ENCODE data around the gene NFYB. TPM values are rescaled to one million over a fixed set of nuclear protein-coding genes. Genes with fewer than 3 reads are reported as not detected.

NFYB gene
- polyA plus RNA-seq, 1 of the 3 experiments (the other 2 are of a cell fraction) = 11.0 TPM

GRCh38 chr12:104152685-104153241 is 14.8 kb upstream of the NFYB start:
- no peaks in the 10 kb centered on the region for H4K20me1 ChIP-seq (ENCODE audit: insufficient read depth)
- H3K27me3 ChIP-seq (ENCODE audit: insufficient read depth) = no peaks in the 10 kb centered on the region
- H3K4me1 ChIP-seq (ENCODE audit: control insufficient read depth in 1 of 2, insufficient read depth in 2 of 2, low read depth in 1 of 2, low read length in 1 of 2) = peaks cover 0 to 4% of the 10 kb centered on the region in 2 experiments; a peak in 1 of 4 replicates
- no peaks in the 10 kb centered on the region for H3K79me2 ChIP-seq (ENCODE audit: insufficient read depth)
- ChIA-PET POLR2A (no interaction called here), CTCF (no interaction called here)
- H3F3A ChIP-seq (replicated peaks; ENCODE audit: insufficient read depth) = peaks cover 4% of the 10 kb centered on the region
- DNase-seq = no peak
- H3K9ac ChIP-seq = no peak overlapping the region
- H2AFZ ChIP-seq (ENCODE audit: low read depth) = no peak overlapping the region
- no peak overlapping the region for H3K27ac ChIP-seq (ENCODE audit: low read depth in 2 of 2, low read length in 1 of 2)
- H3K4me3 ChIP-seq (ENCODE audit: low read depth in 2 of 2, low read length in 1 of 2) = no peak overlapping the region
- TF ChIP-seq POLR2AphosphoS5 (IDR thresholded peaks at IDR 0.05; ENCODE audit: low read depth, low read length) (no peak), TCF12 (IDR thresholded peaks at IDR 0.05) (no peak), CTCF (IDR thresholded peaks at IDR 0.05) (no peak), RXRA (IDR thresholded peaks at IDR 0.05; ENCODE audit: borderline replicate concordance, low read depth) (no peak), GABPA (IDR thresholded peaks at IDR 0.05; ENCODE audit: low read depth) (no peak), RAD21 (IDR thresholded peaks at IDR 0.05; ENCODE audit: low read length) (no peak), EP300 (IDR thresholded peaks at IDR 0.05; ENCODE audit: borderline replicate concordance in 1 of 2, low read depth in 1 of 2, low read length in 1 of 2) (no peak), MEF2A (IDR thresholded peaks at IDR 0.05; ENCODE audit: borderline replicate concordance, low read depth) (no peak), MAX (IDR thresholded peaks at IDR 0.05; ENCODE audit: low read depth) (no peak), NFIC (IDR thresholded peaks at IDR 0.05; ENCODE audit: borderline replicate concordance) (no peak), USF2 (IDR thresholded peaks at IDR 0.05; ENCODE audit: borderline replicate concordance, low read depth, low read length) (no peak), NRF1 (IDR thresholded peaks at IDR 0.05; ENCODE audit: low read depth, low read length) (no peak), MXI1 (IDR thresholded peaks at IDR 0.05; ENCODE audit: low read depth, low read length) (no peak), FOXJ3 (CRISPR knock-in tag; IDR thresholded peaks at IDR 0.05) (no peak), PBX3 (IDR thresholded peaks at IDR 0.05) (no peak)
- no peak overlapping the region for H3K4me2 ChIP-seq
- H3K9me2 ChIP-seq = no peaks in the 10 kb centered on the region
- H3K9me3 ChIP-seq = no peaks in the 10 kb centered on the region
- no peaks in the 10 kb centered on the region for H3K36me3 ChIP-seq (replicated peaks in 1 of 2; ENCODE audit: control insufficient read depth in 1 of 2, insufficient read depth in 2 of 2, low read length in 1 of 2)

GRCh38 chr12:104150416-104150815 is 12.4 kb upstream of the NFYB start:
- ChIA-PET CTCF (no interaction called here), POLR2A (no interaction called here)
- H3K79me2 ChIP-seq (ENCODE audit: insufficient read depth) = no peaks in the 10 kb centered on the region
- H3K4me1 ChIP-seq (ENCODE audit: control insufficient read depth in 1 of 2, insufficient read depth in 2 of 2, low read depth in 1 of 2, low read length in 1 of 2) = peaks cover 0 to 4% of the 10 kb centered on the region in 2 experiments; a peak in 1 of 4 replicates
- H3F3A ChIP-seq (replicated peaks; ENCODE audit: insufficient read depth) = no peaks in the 10 kb centered on the region
- H3K36me3 ChIP-seq (replicated peaks in 1 of 2; ENCODE audit: control insufficient read depth in 1 of 2, insufficient read depth in 2 of 2, low read length in 1 of 2) = no peaks in the 10 kb centered on the region
- no peak overlapping the region for H3K4me3 ChIP-seq (ENCODE audit: low read depth in 2 of 2, low read length in 1 of 2)
- H3K9ac ChIP-seq = no peak overlapping the region
- H3K9me2 ChIP-seq = no peaks in the 10 kb centered on the region
- DNase-seq = no peak
- H2AFZ ChIP-seq (ENCODE audit: low read depth) = no peak overlapping the region
- TF ChIP-seq FOSL2 (IDR thresholded peaks at IDR 0.05; ENCODE audit: borderline replicate concordance, low read depth) (no peak), EP300 (IDR thresholded peaks at IDR 0.05; ENCODE audit: borderline replicate concordance in 1 of 2, low read depth in 1 of 2, low read length in 1 of 2) (no peak), GABPA (IDR thresholded peaks at IDR 0.05; ENCODE audit: low read depth) (no peak), ZBTB33 (IDR thresholded peaks at IDR 0.05; ENCODE audit: borderline replicate concordance, low read depth) (no peak), TAF1 (IDR thresholded peaks at IDR 0.05; ENCODE audit: borderline replicate concordance, low read depth, low read length) (no peak)
- no peaks in the 10 kb centered on the region for H3K9me3 ChIP-seq
- H3K27me3 ChIP-seq (ENCODE audit: insufficient read depth) = no peaks in the 10 kb centered on the region
- no peak overlapping the region for H3K27ac ChIP-seq (ENCODE audit: low read depth in 2 of 2, low read length in 1 of 2)
- WGBS (ENCODE audit: low lambda C conversion rate) = 89% methylated on average over 8 of the region's 8 CpGs
- no peak overlapping the region for H3K4me2 ChIP-seq
- no peaks in the 10 kb centered on the region for H4K20me1 ChIP-seq (ENCODE audit: insufficient read depth)

Measured in SK-N-SH (cell line).